Hepatocyte (in vitro differentiated cells): ENCODE data around the gene TFB2M. TPM values are rescaled to one million over a fixed set of nuclear protein-coding genes. Genes with fewer than 3 reads are reported as not detected.

ENCODE experiments used
- DNase-seq: peaks from one replicate; pipeline ENCODE4 v3.0.0-alpha.2; 2016; ENCODE audit warnings: low spot score
- H2AFZ ChIP-seq: fragments of 200-600 bp; sonication (generic); 2 replicates; pipeline ENCODE4 v1.6.0; 2016; ENCODE audit warnings: antibody characterized with exemption, mild to moderate bottlenecking
- H3K27ac ChIP-seq: fragments of 200-600 bp; sonication (generic); 2 replicates; pipeline ENCODE4 v1.5.1; 2016; ENCODE audit warnings: mild to moderate bottlenecking
- H3K27me3 ChIP-seq: fragments of 200-600 bp; sonication (generic); 2 replicates; pipeline ENCODE4 v1.6.1; 2016
- H3K36me3 ChIP-seq: fragments of 200-600 bp; sonication (generic); replicated peaks from 2 replicates; pipeline ENCODE4 v1.5.1; 2016; ENCODE audit warnings: low read depth; ENCODE audit not compliant: insufficient read depth
- H3K4me1 ChIP-seq: fragments of 200-600 bp; sonication (generic); 2 replicates; pipeline ENCODE4 v1.5.1; 2016; ENCODE audit warnings: mild to moderate bottlenecking, moderate library complexity; ENCODE audit not compliant: insufficient read depth
- H3K4me2 ChIP-seq: fragments of 200-600 bp; sonication (generic); 2 replicates; pipeline ENCODE4 v1.6.0; 2016
- H3K4me3 ChIP-seq: fragments of 200-600 bp; sonication (generic); 2 replicates; pipeline ENCODE4 v1.5.1; 2016; ENCODE audit warnings: mild to moderate bottlenecking
- H3K79me2 ChIP-seq: fragments of 200-600 bp; sonication (generic); 2 replicates; pipeline ENCODE4 v1.6.0; 2017; ENCODE audit warnings: mild to moderate bottlenecking
- H3K9me2 ChIP-seq: fragments of 200-600 bp; sonication (generic); replicated peaks from 2 replicates; pipeline ENCODE4 v1.6.0; 2017; ENCODE audit warnings: mild to moderate bottlenecking; ENCODE audit not compliant: insufficient read depth
- H3K9me3 ChIP-seq: fragments of 200-600 bp; sonication (generic); 2 replicates; pipeline ENCODE4 v1.5.1; 2016; ENCODE audit warnings: low read depth, mild to moderate bottlenecking
- H4K20me1 ChIP-seq: fragments of 200-600 bp; sonication (generic); 2 replicates; pipeline ENCODE4 v1.6.0; 2016; ENCODE audit warnings: mild to moderate bottlenecking; ENCODE audit not compliant: insufficient read depth, poor library complexity, severe bottlenecking
- CTCF ChIP-seq: fragments of 200-600 bp; sonication (generic); IDR thresholded peaks from 2 replicates; pipeline ENCODE4 v1.5.1; 2016; ENCODE audit warnings: antibody characterized with exemption, mild to moderate bottlenecking; ENCODE audit not compliant: poor library complexity
- EZH2 ChIP-seq: fragments of 200-600 bp; sonication (generic); IDR thresholded peaks from 2 replicates; pipeline ENCODE4 v1.6.1; 2016; ENCODE audit warnings: antibody characterized with exemption, mild to moderate bottlenecking, borderline replicate concordance
- EZH2phosphoT487 ChIP-seq: fragments of 200-600 bp; sonication (generic); IDR thresholded peaks from one replicate; pipeline ENCODE4 v1.6.1; 2018; ENCODE audit warnings: antibody characterized with exemption, mild to moderate bottlenecking, low read depth, moderate library complexity; ENCODE audit not compliant: unreplicated experiment, severe bottlenecking
- WGBS: methylation state at CpG from one replicate; pipeline ENCODE4 v1.1.6; 2016; ENCODE audit warnings: low lambda C conversion rate; ENCODE audit errors: missing lambda C conversion rate; 5-methylcytosine and 5-hydroxymethylcytosine counted together
- polyA plus RNA-seq: library from polyadenylated mRNA; unstranded; fragments of >200 nt; fragmentation: Nextera tagmentation; extraction: Ambion mirVana; gene quantifications from 2 replicates; pipeline ENCODE4 v1.2.1, GENCODE V29; 2016
- total RNA-seq: library from RNA; depleted of rRNA; stranded (reverse); fragments of >200 nt; gene quantifications from 2 replicates; pipeline ENCODE4 v1.2.3, GENCODE V29; 2014

TFB2M gene
- total and polyA plus RNA-seq, 2 experiments from 2014 or later, result 14.2 to 16.3 TPM

GRCh38 chr1:246526915-246527314 lies 39.1 kb downstream of the TFB2M start:
- no peaks in the 10 kb centered on the region for H3K9me3 ChIP-seq
- no peak overlapping the region for H2AFZ ChIP-seq
- no peaks in the 10 kb centered on the region for H3K4me1 ChIP-seq
- H3K79me2 ChIP-seq, result no peaks in the 10 kb centered on the region
- WGBS, result 91% methylated on average over 6 of the region's 7 CpGs
- H3K4me3 ChIP-seq, result no peak overlapping the region
- H3K36me3 ChIP-seq, result no peaks in the 10 kb centered on the region
- no peak overlapping the region for H3K4me2 ChIP-seq
- H4K20me1 ChIP-seq, result no peaks in the 10 kb centered on the region
- no peaks in the 10 kb centered on the region for H3K9me2 ChIP-seq
- DNase-seq, result no peak
- TF ChIP-seq EZH2 (no peak), EZH2phosphoT487 (no peak), CTCF (no peak)
- no peak overlapping the region for H3K27ac ChIP-seq
- H3K27me3 ChIP-seq, result no peaks in the 10 kb centered on the region

- no peaks in the 10 kb centered on the region for H3K9me2 ChIP-seq
- no peaks in the 10 kb centered on the region for H3K79me2 ChIP-seq
- no peaks in the 10 kb centered on the region for H3K27me3 ChIP-seq
- H3K27ac ChIP-seq, result no peak overlapping the region
- DNase-seq, result no peak
- TF ChIP-seq EZH2 (no peak), CTCF (no peak), EZH2phosphoT487 (no peak)
- WGBS, result 87% methylated on average over 4 of the region's 4 CpGs
- no peak overlapping the region for H3K4me3 ChIP-seq
- no peak overlapping the region for H2AFZ ChIP-seq
- no peak overlapping the region for H3K4me2 ChIP-seq
- no peaks in the 10 kb centered on the region for H3K4me1 ChIP-seq
- no peaks in the 10 kb centered on the region for H4K20me1 ChIP-seq
- H3K9me3 ChIP-seq, result no peaks in the 10 kb centered on the region
- H3K36me3 ChIP-seq, result no peaks in the 10 kb centered on the region
These were observed 39.7 kb downstream of the TFB2M start for GRCh38 chr1:246526380-246526779.

GRCh38 chr1:246519514-246519913 lies 46.5 kb downstream of the TFB2M start:
- Histone ChIP-seq H3K4me1 (no peaks in the 10 kb centered on the region), H3K4me3 (no peak overlapping the region), H3K9me3 (no peaks in the 10 kb centered on the region), H3K27ac (no peak overlapping the region), H4K20me1 (no peaks in the 10 kb centered on the region), H3K79me2 (no peaks in the 10 kb centered on the region), H3K27me3 (no peaks in the 10 kb centered on the region), H3K36me3 (no peaks in the 10 kb centered on the region), H2AFZ (no peak overlapping the region), H3K4me2 (no peak overlapping the region), H3K9me2 (no peaks in the 10 kb centered on the region)
- TF ChIP-seq EZH2 (no peak), CTCF (no peak), EZH2phosphoT487 (no peak)
- 100% methylated on average over 1 of the region's 1 CpG for WGBS
- no peak for DNase-seq
